Suppressor macrophage (primary cell): Measurements from ENCODE around the gene DCLK1.

Experiments used
- DNase-seq, 4 experiments: peaks; one replicate each; pipeline ENCODE4 v3.0.0-alpha.2; 2020 to 2022

Gene DCLK1

GRCh38 chr13:36033035-36033434, 98.1 kb downstream of the DCLK1 start:
- DNase-seq: no peak

DNA sequence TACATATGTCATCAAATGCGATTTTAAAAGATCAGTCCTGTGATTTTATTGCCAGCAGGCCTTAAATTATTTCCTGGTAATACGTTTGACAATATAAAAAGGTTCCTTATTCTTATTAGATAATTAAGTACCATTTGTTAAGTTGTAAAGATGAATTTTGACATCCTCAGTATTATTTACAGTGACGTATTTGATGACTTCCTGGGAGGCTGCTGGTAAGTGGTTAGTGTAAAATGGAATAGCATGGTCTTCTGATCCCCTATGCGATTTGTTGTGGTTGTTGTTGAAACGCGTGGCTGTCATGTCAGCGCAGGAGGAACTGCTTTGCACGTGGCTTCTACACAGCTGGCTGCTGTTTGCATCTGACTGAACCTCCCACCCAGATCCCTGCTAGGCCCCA, 99.7 kb downstream of the DCLK1 start:
- no peak for DNase-seq

DNA sequence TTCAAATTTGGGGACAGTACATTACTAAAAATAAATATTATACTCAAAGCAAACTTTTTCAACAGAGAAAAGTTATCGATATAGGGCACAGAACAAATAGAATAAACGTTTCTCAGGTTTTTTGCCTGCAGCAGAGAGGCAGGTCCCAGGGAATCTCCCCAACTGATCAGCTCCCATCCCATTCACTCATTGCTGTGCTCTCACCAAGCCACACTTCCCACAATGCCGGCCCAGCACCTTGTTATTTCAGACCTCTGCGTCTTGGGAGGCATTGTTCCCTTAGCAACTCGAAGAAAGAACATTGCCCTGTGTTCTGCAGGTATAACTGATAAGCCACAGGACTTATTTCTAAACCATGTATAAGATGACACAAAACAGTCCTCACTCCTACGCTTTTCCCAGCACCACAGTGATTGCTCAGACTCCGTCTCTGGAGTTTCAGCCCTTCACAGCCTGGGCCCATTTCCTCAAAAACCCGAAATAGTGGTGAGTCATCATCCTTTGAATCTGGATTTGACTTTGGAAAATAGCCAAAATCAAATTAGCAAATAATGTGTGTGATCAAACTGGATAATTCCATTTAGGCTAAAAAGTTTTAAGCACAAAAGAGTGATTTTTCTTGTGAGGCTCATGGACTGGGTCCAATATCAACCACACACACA, 100.4 kb downstream of the DCLK1 start:
- DNase-seq: peak in 2 of 4 experiments; percentile 3 to 8

- no peak for DNase-seq
These were observed 102.0 kb downstream of the DCLK1 start for GRCh38 chr13:36029166-36029565.

DNA sequence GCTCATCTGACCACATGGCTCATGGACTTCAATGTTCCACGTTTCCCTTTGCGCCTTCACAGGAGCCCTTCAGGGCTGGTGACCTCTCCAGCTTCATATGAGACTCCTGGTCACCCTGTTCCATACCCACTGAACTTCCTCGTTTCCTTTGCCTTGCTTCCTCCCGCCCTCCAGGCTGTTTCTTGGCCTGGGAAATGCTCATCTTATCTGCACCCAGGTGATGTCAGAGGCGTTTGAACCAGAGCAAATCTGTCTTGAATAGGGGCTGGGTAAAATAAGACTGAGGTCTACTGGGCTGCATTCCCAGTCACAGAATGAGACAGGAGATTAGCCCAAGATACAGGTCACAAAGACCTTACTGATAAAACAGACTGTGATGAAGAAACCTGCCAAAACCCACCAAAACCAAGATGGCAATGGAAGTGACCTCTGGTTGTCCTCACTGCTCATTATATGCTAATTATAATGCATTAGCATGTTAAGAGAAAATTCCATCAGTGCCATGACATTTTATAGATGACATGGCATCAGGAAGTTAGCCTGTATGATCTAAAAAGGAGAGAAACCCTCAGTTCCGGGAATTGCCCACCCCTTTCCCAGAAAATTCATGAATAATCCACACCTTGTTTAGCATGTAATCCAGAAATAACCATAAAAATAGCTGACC, 102.7 kb downstream of the DCLK1 start:
- no peak for DNase-seq

DNA sequence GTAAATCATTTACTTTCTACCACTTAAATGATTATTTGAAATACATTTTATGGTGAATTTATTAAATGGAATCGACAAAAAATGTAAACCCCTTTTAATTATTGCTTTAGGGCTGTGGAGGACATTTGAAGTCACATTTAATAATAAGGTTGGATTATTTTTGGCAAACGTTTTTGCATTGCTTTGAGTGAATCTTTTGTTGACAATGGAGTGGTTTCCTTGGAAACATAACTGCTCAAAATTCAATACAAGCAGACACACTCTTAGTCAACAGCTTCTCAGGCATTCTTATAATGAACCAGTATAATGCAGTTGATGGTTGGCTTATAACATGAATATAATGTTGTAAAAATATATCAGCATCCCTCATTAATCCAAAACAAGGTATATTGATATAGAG, 104.7 kb downstream of the DCLK1 start:
- DNase-seq: no peak

GRCh38 chr13:36014763-36015162, 116.4 kb downstream of the DCLK1 start:
- no peak for DNase-seq

DNA sequence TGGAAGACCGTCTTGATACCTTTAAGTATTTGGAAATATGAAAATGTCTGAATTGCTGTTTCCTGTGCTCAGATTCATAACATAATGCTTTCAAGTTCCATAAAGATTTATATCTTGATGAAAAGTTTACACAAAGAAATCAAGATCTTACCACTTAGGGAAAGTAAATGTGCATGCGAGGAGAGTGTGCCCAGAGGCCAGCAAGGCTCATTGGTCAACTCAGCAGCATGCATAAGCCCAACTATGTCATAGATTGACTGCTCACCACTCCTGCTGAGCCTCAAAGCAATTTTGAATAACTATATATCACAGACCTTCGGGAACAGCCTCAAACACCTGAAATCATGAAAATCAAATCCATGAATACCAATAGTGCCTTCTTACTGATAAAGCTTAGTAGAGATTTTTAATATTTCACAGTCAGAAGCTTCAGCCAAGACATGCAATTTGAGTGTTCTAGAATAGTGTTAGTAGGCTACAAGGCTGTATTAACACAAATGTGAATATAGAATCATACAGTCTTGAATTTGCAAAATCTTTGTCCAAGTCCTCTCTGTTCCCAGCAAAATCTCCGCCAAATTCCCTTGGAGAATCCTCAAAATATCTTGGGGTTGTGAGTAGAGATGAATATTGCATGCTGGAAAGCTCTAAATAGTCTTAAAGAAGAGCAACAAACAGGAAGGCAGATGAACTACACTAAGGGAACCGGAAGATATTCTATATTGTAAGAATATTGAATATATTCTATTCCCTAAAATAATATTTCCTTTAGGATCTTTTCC, 124.1 kb downstream of the DCLK1 start:
- no peak for DNase-seq

GRCh38 chr13:36006347-36006746, 124.8 kb downstream of the DCLK1 start:
- DNase-seq: no peak

DNA sequence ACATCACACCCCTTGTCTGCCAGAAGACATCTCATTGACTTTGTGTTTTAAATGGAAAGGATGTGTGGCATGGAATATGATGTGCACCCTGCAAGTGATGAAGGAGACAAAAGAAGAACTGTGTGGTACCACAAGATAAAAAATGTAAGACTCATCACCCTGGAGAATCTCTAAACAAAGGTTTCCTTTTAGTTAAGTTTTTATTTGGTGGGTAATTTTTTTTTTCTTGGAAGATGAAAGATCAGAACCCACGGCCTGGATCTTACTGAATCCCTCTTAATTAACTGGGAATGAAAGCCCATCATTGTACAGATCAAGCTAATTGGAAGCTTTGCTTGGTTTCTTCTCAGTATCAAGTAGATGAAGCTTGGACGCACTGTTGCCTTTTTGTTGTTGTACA, 129.6 kb downstream of the DCLK1 start:
- DNase-seq: no peak

- no peak for DNase-seq
These were observed 131.2 kb downstream of the DCLK1 start for GRCh38 chr13:36000028-36000427.

DNA sequence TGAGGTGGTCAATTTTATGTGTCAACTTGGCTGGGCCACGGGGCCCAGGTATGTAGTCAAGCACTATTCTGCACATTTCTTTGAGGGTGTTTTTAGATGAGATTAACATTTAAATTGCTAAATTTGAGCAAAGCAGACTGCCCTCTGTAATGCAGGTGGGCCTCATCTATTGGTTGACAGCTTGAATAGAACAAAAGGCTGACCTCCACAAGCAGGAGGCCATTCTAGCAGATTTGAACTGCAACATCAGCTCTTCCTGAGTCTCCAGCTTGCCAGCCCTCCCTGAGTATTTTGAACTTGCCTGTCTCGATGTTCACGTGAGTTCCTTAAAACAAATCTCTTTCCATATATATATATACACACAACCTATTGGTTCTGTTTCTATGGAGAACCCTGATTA, 134.8 kb downstream of the DCLK1 start:
- no peak for DNase-seq

DNA sequence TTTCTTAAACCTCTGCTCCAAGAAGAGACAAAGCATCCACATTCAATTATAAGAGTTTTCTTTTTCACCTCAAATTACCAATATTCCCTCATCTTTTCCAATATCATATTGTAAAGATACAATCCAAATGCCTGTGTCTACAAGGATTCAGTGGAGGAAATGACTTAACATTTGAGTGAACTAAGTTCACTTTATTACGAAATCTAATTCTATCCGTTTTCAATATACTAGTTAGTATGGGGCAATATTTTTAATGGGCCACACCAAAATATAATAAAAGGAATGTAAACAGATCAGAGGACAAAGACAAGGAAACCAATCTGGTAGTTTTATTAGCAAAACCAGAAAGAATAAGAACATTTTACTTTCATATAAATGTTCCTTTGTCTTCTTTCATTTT, 136.0 kb downstream of the DCLK1 start:
- DNase-seq: no peak

GRCh38 chr13:35994131-35994966, 136.8 kb downstream of the DCLK1 start:
- DNase-seq: peak in 1 of 4 experiments; percentile 5

- DNase-seq: no peak
These were observed 137.5 kb downstream of the DCLK1 start for GRCh38 chr13:35993686-35994085.

GRCh38 chr13:35992964-35993363, 138.2 kb downstream of the DCLK1 start:
- peak; percentile 36 to 72 (median 66) for DNase-seq

DNA sequence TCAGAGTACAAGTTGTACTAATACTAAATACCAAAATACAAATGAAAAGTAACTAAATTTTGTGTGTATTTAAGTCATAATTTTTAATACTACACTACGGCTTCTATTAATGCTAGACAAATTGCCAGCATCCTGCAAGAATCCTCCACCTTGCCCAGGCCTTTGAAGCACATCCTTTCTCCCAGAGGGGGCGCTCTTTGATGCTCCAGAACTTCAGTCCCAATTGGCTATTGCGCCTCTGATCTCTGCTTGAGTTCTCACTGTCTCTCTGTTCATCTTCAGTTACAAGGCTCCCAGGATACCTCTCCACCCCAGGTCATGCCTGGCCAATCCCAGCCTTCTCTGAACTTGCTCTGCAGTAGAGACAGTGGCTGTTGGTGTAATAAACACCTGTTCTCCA, 141.0 kb downstream of the DCLK1 start:
- no peak for DNase-seq

GRCh38 chr13:35988648-35989081, 142.5 kb downstream of the DCLK1 start:
- peak in 2 of 4 experiments; percentile 4 to 12 for DNase-seq

DNA sequence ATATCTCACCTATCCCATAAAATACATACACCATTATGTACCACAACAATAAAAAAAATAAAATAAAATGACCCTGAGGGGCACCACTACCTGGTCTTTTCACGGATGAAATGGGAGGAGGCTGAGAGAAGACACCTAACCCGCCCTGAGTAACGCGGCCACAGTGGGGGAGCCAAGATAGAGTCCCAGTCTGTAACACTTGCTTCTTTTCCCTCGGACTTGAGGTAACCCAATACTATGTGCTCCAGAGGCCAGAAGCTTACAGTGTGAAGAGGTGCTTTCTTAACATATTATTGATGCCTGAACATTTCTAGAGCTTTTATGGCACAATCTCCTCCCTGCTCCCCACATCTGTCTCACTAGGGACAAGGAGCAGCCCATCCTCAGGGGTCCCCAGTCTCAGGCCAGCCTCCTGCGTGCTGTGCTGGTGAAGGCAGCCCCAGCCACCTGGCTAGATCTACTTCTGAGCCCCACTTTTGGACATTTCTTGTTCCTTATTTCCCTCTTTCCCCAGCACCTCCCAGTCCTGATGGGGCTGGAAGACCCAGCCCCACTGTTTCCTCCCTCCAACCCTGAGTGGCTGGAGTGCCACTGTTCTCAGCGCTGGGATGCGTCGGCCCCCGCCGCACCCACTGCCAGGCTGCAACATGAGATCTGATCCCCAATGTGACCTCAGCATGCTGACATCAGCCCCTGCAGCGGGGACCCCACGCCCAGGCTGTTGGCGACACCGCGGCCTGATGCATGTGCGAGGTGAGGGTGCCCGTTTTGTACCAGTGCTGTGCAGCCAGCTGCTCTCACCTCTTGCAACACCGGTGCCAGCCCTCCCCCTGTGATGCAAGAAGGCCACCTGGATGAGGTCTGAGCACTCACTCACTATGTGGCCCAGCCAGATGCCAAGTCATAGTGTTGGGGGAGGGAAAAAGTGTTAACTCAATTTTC, 143.3 kb downstream of the DCLK1 start:
- DNase-seq: no peak

GRCh38 chr13:35984776-35985453, 146.3 kb downstream of the DCLK1 start:
- no peak for DNase-seq

GRCh38 chr13:35984287-35984686, 146.9 kb downstream of the DCLK1 start:
- DNase-seq: no peak
